Measurements from ENCODE around the gene WNT8A.

- TF ChIP-seq ZNF274 (IDR thresholded peaks at IDR 0.05; ENCODE audit: low read depth, low read length) (no peak), YY1 (IDR thresholded peaks at IDR 0.05; ENCODE audit: insufficient read depth, insufficient read length) (no peak), SUZ12 (IDR thresholded peaks at IDR 0.05; ENCODE audit: extremely low read depth, insufficient read depth, insufficient read length) (no peak)
Observed at GRCh38 chr5:138083702-138084101, at the start of gene WNT8A.

Measured in NT2/D1 (cell line).